Activated CD4-positive, alpha-beta T cell treated with anti-CD3 and anti-CD28 coated beads, Interleukin-2, amount 10 ng/mL, durations not matched to agents 24 days and 14 days (primary cell): ENCODE data around the gene SBF2. TPM values are rescaled to one million over a fixed set of nuclear protein-coding genes. Genes with fewer than 3 reads are reported as not detected.

Experiments
- DNase-seq: peaks from one replicate; pipeline ENCODE4 v3.0.0; 2022
- H3K27ac Mint-ChIP-seq: one replicate; pipeline ENCODE4 v1.8.0; 2022; ENCODE audit warnings: mild to moderate bottlenecking, mixed read lengths
- H3K27me3 Mint-ChIP-seq: one replicate; pipeline ENCODE4 v1.8.0; 2022; ENCODE audit warnings: mixed read lengths
- H3K36me3 Mint-ChIP-seq: one replicate; pipeline ENCODE4 v1.8.0; 2022; ENCODE audit warnings: low read depth, mild to moderate bottlenecking, mixed read lengths
- H3K4me1 Mint-ChIP-seq: one replicate; pipeline ENCODE4 v1.8.0; 2021; ENCODE audit warnings: mixed read lengths
- H3K4me3 Mint-ChIP-seq: one replicate; pipeline ENCODE4 v1.8.0; 2022; ENCODE audit warnings: mild to moderate bottlenecking, moderate library complexity, mixed read lengths
- H3K9me3 Mint-ChIP-seq: one replicate; pipeline ENCODE4 v1.8.0; 2021; ENCODE audit warnings: mixed read lengths
- intact Hi-C: fragments of 100-400 bp; cut with micrococcal nuclease; formaldehyde crosslinking; loops from one replicate; pipeline ENCODE4 v1.15.1; 2023
- total RNA-seq: library from RNA; stranded (reverse); gene quantifications from 2 replicates; pipeline ENCODE4 v1.2.3, GENCODE V29; 2022

SBF2 gene
- total RNA-seq, 1 donor from 2014 or later, result 9.1 TPM

DNA sequence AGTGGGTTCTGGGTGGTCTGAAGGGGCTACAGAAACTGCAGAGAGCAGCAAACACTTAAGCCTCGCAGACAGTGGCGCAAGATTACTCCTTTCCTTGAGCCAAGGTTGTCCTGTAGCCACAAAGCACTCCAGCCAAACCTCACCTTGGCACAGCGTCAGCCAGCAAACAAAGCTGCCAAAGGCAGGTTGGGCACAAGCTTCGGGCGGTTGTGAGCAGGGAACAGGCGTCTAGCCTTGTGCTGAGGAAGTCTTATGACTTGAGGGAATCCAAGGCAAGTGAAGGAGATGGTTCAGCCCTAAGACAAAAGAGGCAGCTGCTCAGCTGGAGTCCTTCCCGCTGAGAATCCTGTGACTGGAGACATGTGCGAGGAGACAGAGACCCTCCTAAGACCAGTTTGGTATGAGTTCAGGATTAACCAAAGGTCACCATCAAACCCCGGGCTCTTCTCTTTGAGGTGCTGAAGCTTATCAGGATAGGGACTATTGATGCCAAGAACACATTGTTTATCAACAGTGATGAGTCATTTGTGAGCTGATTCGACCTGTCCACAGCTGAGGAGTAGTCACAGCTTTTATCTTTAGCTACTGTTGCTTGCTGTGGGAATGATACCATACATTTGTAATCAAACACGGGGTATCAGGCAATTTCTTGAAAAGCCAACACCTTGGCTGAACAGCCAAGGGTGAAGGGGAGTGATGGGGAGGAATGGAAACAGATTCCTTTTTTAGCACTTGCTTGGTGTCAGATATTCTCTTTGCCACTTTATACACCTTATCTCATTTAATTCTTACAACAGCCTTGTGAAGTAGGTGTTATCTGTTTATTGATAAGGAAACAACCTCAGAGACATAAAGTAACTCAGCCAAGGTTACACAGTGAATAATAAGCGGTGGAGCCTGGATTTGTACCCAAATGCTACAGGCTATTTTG is 15.4 kb upstream of the SBF2 start:
- peaks cover 3% of the 10 kb centered on the region for H3K36me3 Mint-ChIP-seq
- peaks cover 31% of the 10 kb centered on the region for H3K27me3 Mint-ChIP-seq
- intact Hi-C loops, result loop anchor here (5.0 to 10.0 kb wide), 11 partner anchors 233 to 1625 kb away; partner anchors contain the start of genes CTR9, RNF141, RPL27A and TRIM66
- no peak overlapping the region for H3K4me3 Mint-ChIP-seq
- H3K27ac Mint-ChIP-seq, result no peak overlapping the region
- DNase-seq, result peak; percentile 65
- H3K9me3 Mint-ChIP-seq, result no peaks in the 10 kb centered on the region
- H3K4me1 Mint-ChIP-seq, result peaks cover 38% of the 10 kb centered on the region

DNA sequence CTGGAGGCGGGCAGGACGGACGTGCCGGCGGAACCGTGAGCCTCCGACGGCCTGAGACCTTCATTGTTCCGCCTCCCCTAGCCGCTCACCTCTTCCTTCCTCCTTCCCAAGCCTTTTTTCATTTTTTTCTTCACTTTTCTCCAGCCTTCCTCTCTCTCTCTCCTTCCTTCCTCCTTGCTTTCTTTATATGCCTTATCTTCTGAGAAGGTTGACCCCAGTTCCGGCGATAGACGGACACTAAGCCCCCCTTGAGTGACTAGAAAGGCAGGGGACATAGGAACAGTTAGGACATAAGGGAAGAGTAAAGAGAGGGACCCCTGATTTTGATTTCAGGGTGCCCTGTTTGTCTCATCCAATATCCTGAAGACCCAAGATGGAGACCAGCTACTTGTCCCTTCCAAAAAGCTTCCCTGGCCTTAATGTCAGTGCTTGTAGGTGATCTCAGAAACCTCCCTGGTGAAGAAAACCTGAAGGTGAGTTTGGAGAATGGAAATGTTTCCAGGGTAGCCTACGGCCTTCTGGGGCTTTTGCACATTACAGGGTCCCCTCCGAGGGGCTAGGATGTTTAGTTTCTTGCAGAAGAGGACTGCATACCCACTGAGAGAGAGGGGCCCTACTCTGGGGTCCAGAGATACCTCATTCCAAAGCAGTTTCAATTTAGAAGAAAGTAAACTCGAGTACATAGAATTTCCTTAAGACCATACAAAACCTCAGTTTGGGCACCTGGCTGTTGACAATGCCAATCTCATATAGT is 14.4 kb upstream of the SBF2 start:
- intact Hi-C loops, result loop anchor here (5.0 to 10.0 kb wide), 11 partner anchors 234 to 1624 kb away; partner anchors contain the start of genes CTR9, RNF141, RPL27A and TRIM66
- no peaks in the 10 kb centered on the region for H3K9me3 Mint-ChIP-seq
- H3K36me3 Mint-ChIP-seq, result peaks cover 3% of the 10 kb centered on the region
- peak overlapping the region; percentile 93 for H3K4me3 Mint-ChIP-seq
- DNase-seq, result no peak
- H3K27ac Mint-ChIP-seq, result peak overlapping the region; percentile 86
- peaks cover 40% of the 10 kb centered on the region for H3K27me3 Mint-ChIP-seq
- peaks cover 48% of the 10 kb centered on the region for H3K4me1 Mint-ChIP-seq

DNA sequence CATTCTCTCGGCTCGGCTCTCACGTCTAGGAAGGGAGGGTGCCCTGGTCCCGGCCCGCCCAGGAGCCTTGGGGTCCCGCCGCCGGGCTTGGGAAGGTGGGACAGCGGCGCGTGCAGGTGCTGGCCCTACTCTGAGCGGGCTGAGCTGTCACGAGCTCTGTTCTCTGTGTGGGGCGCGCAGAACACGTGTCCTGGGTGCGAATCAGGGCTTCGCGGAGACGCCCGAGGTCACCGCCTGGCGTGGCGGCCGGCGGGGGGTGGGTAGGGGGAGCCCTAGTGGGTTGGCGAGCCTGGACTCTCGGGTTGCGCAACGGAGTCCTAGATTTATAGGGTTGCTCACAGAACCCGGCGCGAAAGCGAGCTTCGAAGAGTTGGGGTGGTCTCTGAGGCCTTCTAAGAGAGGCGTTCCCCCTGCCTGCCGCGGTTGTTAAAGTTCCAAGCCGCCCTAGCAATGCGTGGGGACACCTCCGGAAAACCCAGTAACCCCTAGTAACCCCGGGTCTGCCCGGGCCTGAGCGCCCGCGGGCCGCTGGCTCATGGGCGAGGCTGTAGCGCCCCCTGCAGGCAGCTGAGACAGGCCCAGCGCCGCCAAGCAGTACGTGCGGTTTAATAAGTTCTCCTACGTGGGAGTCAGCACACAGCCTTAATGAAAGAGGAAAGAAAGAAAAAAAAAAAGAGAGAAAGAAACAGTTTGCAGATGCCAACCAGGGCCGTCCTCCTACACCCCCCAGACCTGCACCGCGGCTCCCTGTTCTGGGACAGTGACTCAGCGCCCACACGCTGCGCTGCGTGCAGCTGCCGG is 13.6 kb upstream of the SBF2 start:
- Mint-ChIP-seq H3K9me3 (no peaks in the 10 kb centered on the region), H3K4me1 (peaks cover 55% of the 10 kb centered on the region), H3K4me3 (peak overlapping the region; percentile 93), H3K27ac (peak overlapping the region; percentile 86), H3K36me3 (peaks cover 3% of the 10 kb centered on the region), H3K27me3 (peaks cover 46% of the 10 kb centered on the region)
- intact Hi-C loops, result loop anchor here (1.0 to 10.0 kb wide), 15 partner anchors 16 to 1623 kb away; partner anchors contain the start of genes CTR9, RNF141, RPL27A and TRIM66
- DNase-seq, result peak; percentile 95

DNA sequence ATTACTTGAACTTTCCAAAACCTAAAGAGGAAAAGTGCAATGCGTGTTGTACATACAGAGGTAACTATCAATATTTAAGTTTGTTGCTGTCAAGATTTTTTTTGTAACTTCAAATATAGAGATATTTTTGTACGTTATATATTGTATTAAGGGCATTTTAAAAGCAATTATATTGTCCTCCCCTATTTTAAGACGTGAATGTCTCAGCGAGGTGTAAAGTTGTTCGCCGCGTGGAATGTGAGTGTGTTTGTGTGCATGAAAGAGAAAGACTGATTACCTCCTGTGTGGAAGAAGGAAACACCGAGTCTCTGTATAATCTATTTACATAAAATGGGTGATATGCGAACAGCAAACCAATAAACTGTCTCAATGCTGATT is 13.0 kb upstream of the SBF2 start:
- intact Hi-C loops, result loop anchor here (1.0 to 10.0 kb wide), 15 partner anchors 16 to 1622 kb away; partner anchors contain the start of genes CTR9, RNF141, RPL27A and TRIM66
- H3K27me3 Mint-ChIP-seq, result peaks cover 47% of the 10 kb centered on the region
- no peak for DNase-seq
- peak overlapping the region; percentile 93 for H3K4me3 Mint-ChIP-seq
- H3K4me1 Mint-ChIP-seq, result peaks cover 59% of the 10 kb centered on the region
- no peaks in the 10 kb centered on the region for H3K9me3 Mint-ChIP-seq
- H3K36me3 Mint-ChIP-seq, result peaks cover 3% of the 10 kb centered on the region
- peak overlapping the region; percentile 74 for H3K27ac Mint-ChIP-seq

DNA sequence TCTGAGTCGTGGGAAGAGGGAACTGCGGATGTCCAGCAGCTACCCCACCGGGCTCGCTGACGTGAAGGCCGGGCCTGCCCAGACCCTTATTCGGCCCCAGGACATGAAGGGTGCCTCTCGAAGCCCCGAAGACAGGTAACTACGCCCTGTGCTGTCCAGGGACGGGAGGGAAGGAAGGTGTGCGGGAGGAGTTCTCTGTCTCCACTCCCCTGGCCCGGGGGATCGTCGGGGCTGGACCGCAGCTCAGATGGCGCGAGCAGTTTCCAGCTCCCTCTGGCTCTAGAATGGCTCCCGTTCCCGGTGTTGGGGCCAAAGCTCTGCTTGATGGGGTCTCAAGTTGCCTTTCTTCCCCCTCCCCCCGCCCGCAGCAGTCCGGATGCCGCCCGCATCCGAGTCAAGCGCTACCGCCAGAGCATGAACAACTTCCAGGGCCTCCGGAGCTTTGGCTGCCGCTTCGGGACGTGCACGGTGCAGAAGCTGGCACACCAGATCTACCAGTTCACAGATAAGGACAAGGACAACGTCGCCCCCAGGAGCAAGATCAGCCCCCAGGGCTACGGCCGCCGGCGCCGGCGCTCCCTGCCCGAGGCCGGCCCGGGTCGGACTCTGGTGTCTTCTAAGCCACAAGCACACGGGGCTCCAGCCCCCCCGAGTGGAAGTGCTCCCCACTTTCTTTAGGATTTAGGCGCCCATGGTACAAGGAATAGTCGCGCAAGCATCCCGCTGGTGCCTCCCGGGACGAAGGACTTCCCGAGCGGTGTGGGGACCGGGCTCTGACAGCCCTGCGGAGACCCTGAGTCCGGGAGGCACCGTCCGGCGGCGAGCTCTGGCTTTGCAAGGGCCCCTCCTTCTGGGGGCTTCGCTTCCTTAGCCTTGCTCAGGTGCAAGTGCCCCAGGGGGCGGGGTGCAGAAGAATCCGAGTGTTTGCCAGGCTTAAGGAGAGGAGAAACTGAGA is 12.2 kb upstream of the SBF2 start:
- Mint-ChIP-seq H3K4me3 (peak overlapping the region; percentile 93), H3K27ac (peak overlapping the region; percentile 67), H3K4me1 (peaks cover 61% of the 10 kb centered on the region), H3K9me3 (no peaks in the 10 kb centered on the region), H3K27me3 (peaks cover 48% of the 10 kb centered on the region), H3K36me3 (peaks cover 3% of the 10 kb centered on the region)
- intact Hi-C loops, result loop anchor here (5.0 to 10.0 kb wide), 11 partner anchors 236 to 1621 kb away; partner anchors contain the start of genes CTR9, RNF141, RPL27A and TRIM66
- DNase-seq, result peak; percentile 74

DNA sequence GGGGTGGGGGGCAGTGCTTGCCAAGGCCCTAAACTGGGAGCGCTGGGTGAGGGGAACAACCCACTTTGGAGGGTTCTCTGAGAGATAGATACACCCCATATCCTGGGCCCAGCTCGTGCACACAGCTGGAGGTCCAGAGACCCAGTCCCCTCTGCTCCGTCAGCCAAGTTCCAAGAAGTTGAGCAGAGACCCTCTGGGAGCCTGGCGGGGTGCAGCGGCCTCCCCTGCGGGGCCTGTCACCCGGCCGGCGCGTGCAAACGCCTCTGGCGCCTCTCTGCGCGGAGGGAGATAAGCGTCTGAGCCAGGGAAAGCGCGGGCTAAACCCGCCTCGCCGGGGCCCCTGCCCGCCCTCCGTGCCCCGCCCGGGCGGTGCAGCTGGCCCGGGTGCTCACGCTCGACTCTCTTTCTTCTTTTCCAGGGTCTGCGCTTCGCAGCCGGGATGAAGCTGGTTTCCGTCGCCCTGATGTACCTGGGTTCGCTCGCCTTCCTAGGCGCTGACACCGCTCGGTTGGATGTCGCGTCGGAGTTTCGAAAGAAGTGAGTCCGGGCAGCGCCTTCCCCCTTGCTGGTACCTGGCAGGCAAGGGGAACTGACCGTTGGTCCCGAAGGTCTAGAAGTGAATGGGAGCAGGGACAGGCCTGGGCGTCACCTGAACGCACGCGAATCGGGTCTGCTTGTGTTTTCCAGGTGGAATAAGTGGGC is 11.4 kb upstream of the SBF2 start:
- peak overlapping the region; percentile 93 for H3K4me3 Mint-ChIP-seq
- H3K27ac Mint-ChIP-seq, result peak overlapping the region; percentile 60
- DNase-seq, result peak; percentile 80
- no peaks in the 10 kb centered on the region for H3K9me3 Mint-ChIP-seq
- peaks cover 3% of the 10 kb centered on the region for H3K36me3 Mint-ChIP-seq
- H3K27me3 Mint-ChIP-seq, result peaks cover 55% of the 10 kb centered on the region
- intact Hi-C loops, result loop anchor here (5.0 to 10.0 kb wide), 11 partner anchors 237 to 1621 kb away; partner anchors contain the start of genes CTR9, RNF141, RPL27A and TRIM66
- peaks cover 60% of the 10 kb centered on the region for H3K4me1 Mint-ChIP-seq

DNA sequence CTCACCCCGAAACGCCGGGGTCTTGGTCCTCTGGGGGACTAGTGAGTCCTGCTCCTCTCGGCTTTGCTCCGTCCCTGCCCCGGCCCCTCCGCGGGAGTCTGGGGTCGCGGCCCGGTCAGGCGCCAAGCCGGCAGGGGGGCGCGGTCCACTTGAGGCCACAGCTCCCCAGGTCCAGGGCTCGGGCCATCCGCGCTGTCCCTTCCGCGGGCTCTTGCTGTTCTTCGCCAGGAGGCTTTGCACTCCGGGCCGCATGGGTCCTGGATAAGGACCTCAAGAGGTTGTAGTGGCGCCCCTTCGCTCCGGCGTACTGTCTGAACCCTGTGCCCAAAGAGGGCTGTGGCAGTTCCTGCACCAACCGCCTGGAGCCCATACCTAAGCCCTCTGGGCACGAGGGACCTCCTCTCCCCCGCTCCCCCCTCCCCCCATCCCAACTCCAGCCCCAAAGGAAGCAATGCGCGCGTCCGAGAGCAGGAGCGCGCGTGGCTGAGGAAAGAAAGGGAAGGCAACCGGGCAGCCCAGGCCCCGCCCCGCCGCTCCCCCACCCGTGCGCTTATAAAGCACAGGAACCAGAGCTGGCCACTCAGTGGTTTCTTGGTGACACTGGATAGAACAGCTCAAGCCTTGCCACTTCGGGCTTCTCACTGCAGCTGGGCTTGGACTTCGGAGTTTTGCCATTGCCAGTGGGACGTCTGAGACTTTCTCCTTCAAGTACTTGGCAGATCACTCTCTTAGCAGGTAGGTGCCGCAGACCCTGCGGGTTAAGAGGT is 10.7 kb upstream of the SBF2 start, which contains the start of gene ADM:
ADM (plus strand) TSS at position 579 of the 767 bp plus-strand sequence. CDS start 628 bp downstream, outside the sequence.
- Mint-ChIP-seq H3K4me3 (peak within 1 kb of the TSS; percentile 93), H3K27ac (peak within 1 kb of the TSS; percentile 60), H3K9me3 (no peaks in the 10 kb centered on the region), H3K4me1 (peaks cover 57% of the 10 kb centered on the region), H3K27me3 (peaks cover 56% of the 10 kb centered on the region), H3K36me3 (peaks cover 3% of the 10 kb centered on the region)
- peak; percentile 79 for DNase-seq
- intact Hi-C loops, result loop anchor here (1.0 to 10.0 kb wide), 12 partner anchors 10 to 1620 kb away; partner anchors contain the start of genes CTR9, RNF141, RPL27A and SBF2

DNA sequence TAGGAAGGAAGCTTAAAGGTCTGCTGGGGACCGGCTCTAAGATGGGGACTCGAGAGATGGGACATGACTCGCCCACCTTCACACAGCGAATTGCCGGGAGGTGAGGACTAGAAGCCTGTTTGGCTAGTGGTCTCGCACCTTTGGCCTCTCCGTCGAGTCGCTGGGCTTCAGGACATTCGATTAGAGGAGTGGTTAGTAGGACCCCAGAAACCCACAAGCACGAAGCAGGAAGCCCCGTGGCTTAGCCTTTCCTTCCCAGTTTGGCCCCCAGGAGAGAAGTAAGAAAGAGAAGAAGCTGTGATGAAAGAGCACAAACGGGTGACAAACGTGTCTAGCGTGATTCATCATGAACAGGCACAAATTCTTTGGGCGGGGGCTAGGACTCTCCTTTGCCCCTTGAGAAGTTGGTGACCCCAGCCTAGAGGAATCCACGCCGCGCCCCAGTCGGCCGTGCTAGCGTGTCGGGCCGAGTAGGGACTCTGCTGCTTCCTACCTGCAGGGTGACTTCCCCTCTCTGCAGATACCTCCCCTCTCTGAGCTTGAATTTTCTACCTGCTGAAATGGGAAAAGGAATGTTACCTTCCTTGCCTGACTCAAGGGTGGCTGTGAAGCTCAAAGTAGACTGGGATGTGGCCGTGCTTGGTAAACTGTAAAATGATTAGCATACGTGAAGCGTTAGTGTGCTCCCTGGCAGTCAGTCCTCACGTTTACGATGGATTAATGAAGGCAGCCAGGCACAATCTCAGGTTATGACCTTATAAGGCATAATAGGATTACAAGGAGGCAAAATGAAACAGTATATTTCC is 9.7 kb upstream of the SBF2 start:
- Mint-ChIP-seq H3K36me3 (peaks cover 3% of the 10 kb centered on the region), H3K27me3 (peaks cover 58% of the 10 kb centered on the region), H3K27ac (peak overlapping the region; percentile 57), H3K4me3 (peak overlapping the region; percentile 93), H3K4me1 (peaks cover 51% of the 10 kb centered on the region), H3K9me3 (no peaks in the 10 kb centered on the region)
- intact Hi-C loops, result loop anchor here (1.0 to 10.0 kb wide), 5 partner anchors 9 to 1619 kb away; partner anchors contain the start of genes RPL27A, SBF2, TRIM66 and WEE1
- DNase-seq, result peak; percentile 75

DNA sequence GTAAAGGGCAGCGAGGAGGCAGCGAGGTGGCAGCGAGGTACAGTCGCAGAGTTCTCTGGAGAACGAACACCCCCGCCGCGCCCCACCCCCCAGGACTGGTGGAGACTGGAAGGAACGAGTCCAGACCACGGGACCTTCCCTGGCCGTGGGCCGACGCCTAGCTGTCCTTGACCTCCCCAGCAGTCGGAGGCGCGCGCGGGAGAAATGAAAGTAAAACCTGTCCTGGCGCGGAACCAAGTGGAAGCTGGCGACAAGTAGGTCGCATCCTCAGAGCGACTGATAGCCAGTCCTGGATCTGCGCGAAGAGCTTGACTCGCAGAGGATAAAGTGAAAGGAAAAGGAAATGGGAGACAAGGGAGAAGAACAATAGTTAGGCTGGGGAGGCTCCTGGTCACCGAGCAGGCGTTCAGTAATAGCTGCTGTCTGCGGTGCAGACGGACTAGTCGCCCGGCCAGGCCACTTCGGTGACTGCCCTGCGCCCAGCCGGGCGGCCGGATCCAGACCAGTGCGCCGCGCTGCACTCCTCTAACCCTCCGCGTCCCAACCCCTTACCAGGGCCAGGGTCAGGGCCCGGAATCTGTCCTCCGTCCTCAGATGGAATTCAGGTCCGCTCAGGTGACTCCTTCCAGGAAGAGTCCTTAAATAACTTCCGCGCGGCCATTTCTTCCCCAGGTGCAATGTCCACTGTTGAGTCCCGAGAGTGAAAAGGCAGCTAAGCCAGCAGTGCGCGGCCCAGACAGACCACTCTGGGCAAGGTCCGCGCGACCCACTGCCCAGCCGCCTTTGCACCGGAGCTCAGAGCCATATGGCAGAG is 8.9 kb upstream of the SBF2 start:
- Mint-ChIP-seq H3K27ac (peak overlapping the region; percentile 87), H3K36me3 (peaks cover 3% of the 10 kb centered on the region), H3K4me3 (peak overlapping the region; percentile 93), H3K9me3 (no peaks in the 10 kb centered on the region), H3K27me3 (peaks cover 63% of the 10 kb centered on the region), H3K4me1 (peaks cover 52% of the 10 kb centered on the region)
- DNase-seq, result peak; percentile 93
- intact Hi-C loops, result loop anchor here (10.0 kb wide), 4 partner anchors 422 to 1618 kb away; partner anchors contain the start of genes RPL27A, TRIM66 and WEE1

DNA sequence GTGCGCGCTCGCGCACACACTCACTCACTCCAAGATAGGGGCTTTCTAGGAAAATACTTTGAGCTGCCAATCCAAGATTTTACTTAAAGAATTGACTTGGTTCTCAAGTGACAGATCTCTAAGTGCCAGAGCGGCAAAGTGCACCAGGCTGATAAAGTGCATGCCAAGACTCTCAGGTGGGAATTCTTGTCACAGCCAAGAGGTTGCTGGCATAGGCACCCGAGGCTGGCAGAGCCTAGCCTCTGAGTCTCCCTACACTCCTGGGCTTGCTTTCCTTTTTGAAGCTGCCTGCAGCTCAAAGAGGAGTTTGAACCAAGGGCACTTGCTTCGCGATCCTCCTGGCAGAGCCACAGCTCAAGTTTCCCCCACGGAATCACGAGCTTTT is 8.3 kb upstream of the SBF2 start:
- DNase-seq, result no peak
- Mint-ChIP-seq H3K27ac (peak overlapping the region; percentile 29), H3K4me1 (peaks cover 53% of the 10 kb centered on the region), H3K36me3 (peaks cover 3% of the 10 kb centered on the region), H3K9me3 (no peaks in the 10 kb centered on the region), H3K4me3 (peak overlapping the region; percentile 93), H3K27me3 (peaks cover 68% of the 10 kb centered on the region)
- intact Hi-C loops, result loop anchor here (10.0 kb wide), 4 partner anchors 422 to 1618 kb away; partner anchors contain the start of genes RPL27A, TRIM66 and WEE1
